ENCODE results near the gene CMTM8. TPM values are rescaled to one million over a fixed set of nuclear protein-coding genes. Genes with fewer than 3 reads are reported as not detected.

CMTM8 gene
- total RNA-seq, 1 donor from 2014 or later: 5.1 TPM

DNA sequence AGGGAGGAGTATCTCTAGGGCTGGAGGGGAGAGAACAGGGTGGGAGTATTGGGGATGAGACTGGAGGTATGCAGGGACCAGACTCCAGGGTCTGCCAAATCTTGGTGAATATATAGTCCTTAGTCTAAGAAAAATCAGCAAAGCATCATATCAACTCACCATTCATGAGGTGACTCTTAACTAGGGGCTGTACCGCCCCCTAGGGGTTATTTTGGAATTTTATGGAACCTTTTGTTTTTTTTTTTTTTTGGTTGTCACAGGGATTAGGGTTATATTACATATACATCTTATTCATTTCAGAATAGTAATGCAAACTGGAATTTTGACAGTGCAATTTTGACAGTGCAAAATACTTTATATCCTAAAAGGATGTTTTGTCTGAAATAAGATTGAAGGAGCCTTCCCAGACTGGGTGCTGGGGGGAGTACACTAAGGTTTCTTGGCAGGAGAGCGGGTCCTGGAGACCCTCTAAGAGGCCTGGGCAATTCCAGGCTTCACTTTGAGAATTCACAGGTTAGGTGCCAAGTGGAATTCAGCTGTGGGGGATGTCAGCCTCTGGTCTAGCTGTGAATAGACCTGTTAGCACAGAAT is 160.6 kb downstream of the CMTM8 start:
- Mint-ChIP-seq H3K36me3 (ENCODE audit: unreplicated experiment) (no peaks in the 10 kb centered on the region), H3K27me3 (ENCODE audit: unreplicated experiment) (no peaks in the 10 kb centered on the region), H3K27ac (ENCODE audit: unreplicated experiment) (no peak overlapping the region), H3K4me3 (ENCODE audit: unreplicated experiment) (no peak overlapping the region), H3K9me3 (ENCODE audit: unreplicated experiment) (no peaks in the 10 kb centered on the region), H3K4me1 (ENCODE audit: unreplicated experiment) (peaks cover 25% of the 10 kb centered on the region)
- TF ChIP-seq, protein P1, sequence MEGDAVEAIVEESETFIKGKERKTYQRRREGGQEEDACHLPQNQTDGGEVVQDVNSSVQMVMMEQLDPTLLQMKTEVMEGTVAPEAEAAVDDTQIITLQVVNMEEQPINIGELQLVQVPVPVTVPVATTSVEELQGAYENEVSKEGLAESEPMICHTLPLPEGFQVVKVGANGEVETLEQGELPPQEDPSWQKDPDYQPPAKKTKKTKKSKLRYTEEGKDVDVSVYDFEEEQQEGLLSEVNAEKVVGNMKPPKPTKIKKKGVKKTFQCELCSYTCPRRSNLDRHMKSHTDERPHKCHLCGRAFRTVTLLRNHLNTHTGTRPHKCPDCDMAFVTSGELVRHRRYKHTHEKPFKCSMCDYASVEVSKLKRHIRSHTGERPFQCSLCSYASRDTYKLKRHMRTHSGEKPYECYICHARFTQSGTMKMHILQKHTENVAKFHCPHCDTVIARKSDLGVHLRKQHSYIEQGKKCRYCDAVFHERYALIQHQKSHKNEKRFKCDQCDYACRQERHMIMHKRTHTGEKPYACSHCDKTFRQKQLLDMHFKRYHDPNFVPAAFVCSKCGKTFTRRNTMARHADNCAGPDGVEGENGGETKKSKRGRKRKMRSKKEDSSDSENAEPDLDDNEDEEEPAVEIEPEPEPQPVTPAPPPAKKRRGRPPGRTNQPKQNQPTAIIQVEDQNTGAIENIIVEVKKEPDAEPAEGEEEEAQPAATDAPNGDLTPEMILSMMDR (IDR thresholded peaks at IDR 0.05): peak; percentile 63
- no peak for DNase-seq (ENCODE audit: extremely low spot score, unreplicated experiment)

DNA sequence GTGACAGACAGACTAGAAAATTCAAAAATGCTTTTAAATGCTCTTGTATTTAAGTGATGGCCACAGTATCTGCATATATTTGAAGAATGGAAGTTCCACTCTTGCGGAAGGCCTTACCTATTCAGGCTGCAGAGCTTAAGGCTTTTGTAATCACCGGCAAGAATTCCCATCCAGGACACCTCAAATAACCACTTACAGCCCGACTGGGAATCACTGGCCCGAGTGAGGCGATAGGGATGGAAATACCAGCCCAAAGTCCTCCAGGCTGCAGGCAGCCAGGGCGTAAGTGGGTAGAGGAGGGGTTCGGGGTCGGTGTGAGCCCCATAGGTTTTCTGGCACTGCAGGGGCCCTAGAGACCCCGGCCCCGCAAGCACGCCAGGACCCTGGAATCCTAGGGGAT is 162.6 kb downstream of the CMTM8 start:
- Mint-ChIP-seq H3K27ac (ENCODE audit: unreplicated experiment) (peak overlapping the region; percentile 93), H3K4me1 (ENCODE audit: unreplicated experiment) (peaks cover 23% of the 10 kb centered on the region), H3K36me3 (ENCODE audit: unreplicated experiment) (no peaks in the 10 kb centered on the region), H3K27me3 (ENCODE audit: unreplicated experiment) (no peaks in the 10 kb centered on the region), H3K9me3 (ENCODE audit: unreplicated experiment) (no peaks in the 10 kb centered on the region), H3K4me3 (ENCODE audit: unreplicated experiment) (peak overlapping the region; percentile 73)
- TF ChIP-seq, protein P1 (IDR thresholded peaks at IDR 0.05): no peak
- DNase-seq (ENCODE audit: extremely low spot score, unreplicated experiment): no peak

DNA sequence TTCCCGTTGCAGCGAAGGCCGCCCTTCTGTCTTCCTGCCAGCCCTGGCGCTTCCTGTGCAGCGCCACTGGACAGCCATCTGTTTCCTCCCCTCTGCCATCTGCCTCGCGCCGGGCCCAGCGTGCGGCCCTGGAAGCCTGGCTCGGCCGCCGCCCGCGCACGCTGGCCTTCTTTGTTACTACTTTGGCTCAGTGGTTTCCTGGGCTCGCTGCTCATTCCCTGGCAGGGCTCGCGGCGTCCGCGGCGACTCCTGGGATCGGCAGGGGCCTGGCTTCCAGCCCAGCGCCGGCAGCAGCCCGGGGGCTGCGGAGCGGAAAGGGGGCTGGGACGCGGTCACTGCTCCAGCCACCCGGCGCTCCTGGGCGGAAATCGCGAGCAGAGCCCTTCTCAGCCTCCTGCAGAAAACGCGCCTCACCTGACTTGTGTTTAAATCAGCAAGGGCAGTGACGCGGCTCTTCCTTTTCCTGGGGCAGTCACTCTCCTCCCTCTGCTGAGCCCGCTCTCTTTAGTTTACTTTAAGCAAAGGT is 163.1 kb downstream of the CMTM8 start:
- TF ChIP-seq, protein P1 (IDR thresholded peaks at IDR 0.05): no peak
- DNase-seq (ENCODE audit: extremely low spot score, unreplicated experiment): peak; percentile 89
- H3K27ac Mint-ChIP-seq (ENCODE audit: unreplicated experiment): peak overlapping the region; percentile 93
- peaks cover 23% of the 10 kb centered on the region for H3K4me1 Mint-ChIP-seq (ENCODE audit: unreplicated experiment)
- H3K9me3 Mint-ChIP-seq (ENCODE audit: unreplicated experiment): no peaks in the 10 kb centered on the region
- H3K4me3 Mint-ChIP-seq (ENCODE audit: unreplicated experiment): peak overlapping the region; percentile 73
- H3K27me3 Mint-ChIP-seq (ENCODE audit: unreplicated experiment): no peaks in the 10 kb centered on the region
- H3K36me3 Mint-ChIP-seq (ENCODE audit: unreplicated experiment): no peaks in the 10 kb centered on the region

DNA sequence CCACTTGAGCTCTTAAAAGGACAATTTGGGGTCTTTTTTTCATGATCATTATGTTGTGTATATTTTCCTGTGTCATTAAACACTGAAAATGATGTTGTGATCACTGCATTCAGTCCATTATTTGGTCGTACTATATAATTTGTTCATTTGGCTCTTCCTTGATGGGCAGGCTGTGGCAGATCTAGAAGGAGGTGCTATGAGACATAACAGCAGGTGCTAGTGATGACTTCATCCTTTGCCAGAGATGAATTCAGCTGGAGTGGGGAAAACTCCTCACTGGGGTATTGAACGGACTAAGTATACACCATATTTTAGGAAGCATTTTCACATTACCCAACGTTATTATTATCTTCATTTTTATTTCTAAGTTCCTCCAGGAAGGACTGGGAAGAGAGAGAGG is 165.2 kb downstream of the CMTM8 start:
- no peak for DNase-seq (ENCODE audit: extremely low spot score, unreplicated experiment)
- H3K27ac Mint-ChIP-seq (ENCODE audit: unreplicated experiment): no peak overlapping the region
- no peaks in the 10 kb centered on the region for H3K9me3 Mint-ChIP-seq (ENCODE audit: unreplicated experiment)
- no peak overlapping the region for H3K4me3 Mint-ChIP-seq (ENCODE audit: unreplicated experiment)
- no peaks in the 10 kb centered on the region for H3K27me3 Mint-ChIP-seq (ENCODE audit: unreplicated experiment)
- H3K36me3 Mint-ChIP-seq (ENCODE audit: unreplicated experiment): peaks cover 2% of the 10 kb centered on the region
- H3K4me1 Mint-ChIP-seq (ENCODE audit: unreplicated experiment): peaks cover 23% of the 10 kb centered on the region
- TF ChIP-seq, protein P1 (IDR thresholded peaks at IDR 0.05): no peak

DNA sequence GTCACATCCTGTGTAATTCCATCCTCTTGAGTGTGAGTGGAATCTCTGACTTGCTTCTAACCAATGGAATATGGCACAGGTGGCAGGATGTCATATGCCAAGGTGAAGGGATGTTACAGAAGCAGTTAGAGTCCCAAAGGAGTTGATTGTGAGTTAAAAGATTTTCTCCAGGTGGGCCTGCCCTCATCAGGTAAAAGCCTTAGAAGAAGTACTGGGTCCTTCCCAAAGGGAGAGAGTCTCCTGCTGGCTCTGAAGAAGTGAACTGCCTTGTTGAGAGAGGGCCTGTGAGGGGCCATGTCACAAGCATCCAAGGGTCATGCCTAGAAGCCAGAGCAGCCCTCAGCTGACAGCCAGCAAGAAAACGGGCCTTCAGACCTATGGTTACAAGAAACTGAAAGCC is 166.2 kb downstream of the CMTM8 start:
- peaks cover 2% of the 10 kb centered on the region for H3K36me3 Mint-ChIP-seq (ENCODE audit: unreplicated experiment)
- H3K9me3 Mint-ChIP-seq (ENCODE audit: unreplicated experiment): no peaks in the 10 kb centered on the region
- TF ChIP-seq, protein P1 (IDR thresholded peaks at IDR 0.05): no peak
- H3K4me1 Mint-ChIP-seq (ENCODE audit: unreplicated experiment): peaks cover 18% of the 10 kb centered on the region
- no peak overlapping the region for H3K4me3 Mint-ChIP-seq (ENCODE audit: unreplicated experiment)
- no peaks in the 10 kb centered on the region for H3K27me3 Mint-ChIP-seq (ENCODE audit: unreplicated experiment)
- no peak for DNase-seq (ENCODE audit: extremely low spot score, unreplicated experiment)
- H3K27ac Mint-ChIP-seq (ENCODE audit: unreplicated experiment): no peak overlapping the region
